NCI-H69 (cell line): ENCODE measurements around the gene SGMS1.

ENCODE experiments used
- DNase-seq: peaks from one replicate; lab custom pipeline; 2025; lab: John Stamatoyannopoulos, UW

The SGMS1 gene

GRCh38 chr10:50333872-50334271, 289.9 kb downstream of the SGMS1 start:
- DNase-seq = no peak

- DNase-seq = no peak
These were observed 291.5 kb downstream of the SGMS1 start for GRCh38 chr10:50332108-50332842.

- DNase-seq = no peak
These were observed 292.3 kb downstream of the SGMS1 start for GRCh38 chr10:50331486-50331885.

- DNase-seq = peak; percentile 48
These were observed 296.7 kb downstream of the SGMS1 start for GRCh38 chr10:50326757-50327701.

- no peak for DNase-seq
These were observed 297.6 kb downstream of the SGMS1 start for GRCh38 chr10:50326172-50326555.

GRCh38 chr10:50325449-50326171, 298.1 kb downstream of the SGMS1 start:
- DNase-seq = no peak

- no peak for DNase-seq
These were observed 298.9 kb downstream of the SGMS1 start for GRCh38 chr10:50324680-50325393.

- no peak for DNase-seq
These were observed 299.7 kb downstream of the SGMS1 start for GRCh38 chr10:50324046-50324445.

GRCh38 chr10:50322077-50322476, 301.7 kb downstream of the SGMS1 start:
- DNase-seq = peak; percentile 4

- no peak for DNase-seq
These were observed 305.6 kb downstream of the SGMS1 start for GRCh38 chr10:50318129-50318528.

- no peak for DNase-seq
These were observed 306.8 kb downstream of the SGMS1 start for GRCh38 chr10:50316695-50317648.

- no peak for DNase-seq
These were observed 307.6 kb downstream of the SGMS1 start for GRCh38 chr10:50316174-50316573.

- DNase-seq = no peak
These were observed 308.3 kb downstream of the SGMS1 start for GRCh38 chr10:50315424-50315823.

GRCh38 chr10:50314169-50315071, 309.3 kb downstream of the SGMS1 start:
- no peak for DNase-seq

- no peak for DNase-seq
These were observed 311.0 kb downstream of the SGMS1 start for GRCh38 chr10:50312464-50313437.

GRCh38 chr10:50310560-50311174, 313.1 kb downstream of the SGMS1 start:
- DNase-seq = peak; percentile 17

GRCh38 chr10:50309342-50309741, 314.4 kb downstream of the SGMS1 start:
- no peak for DNase-seq

GRCh38 chr10:50304660-50305059, 319.1 kb downstream of the SGMS1 start:
- DNase-seq = no peak
